Measurements from ENCODE around the gene PSAPL1.

GRCh38 chr4:7470522-7471128 is 35.9 kb upstream of the PSAPL1 start:
- no peak for TF ChIP-seq CTCF (IDR thresholded peaks at IDR 0.05)
- no peak for TF ChIP-seq POLR2A (IDR thresholded peaks at IDR 0.05)
